ENCODE measurements around the gene CEP112.
"Not testable (repeated sequence)": the region's sequence is repeated elsewhere in the genome, so short reads cannot be mapped to it uniquely, and the experiment has no call there.

CEP112 gene

DNA sequence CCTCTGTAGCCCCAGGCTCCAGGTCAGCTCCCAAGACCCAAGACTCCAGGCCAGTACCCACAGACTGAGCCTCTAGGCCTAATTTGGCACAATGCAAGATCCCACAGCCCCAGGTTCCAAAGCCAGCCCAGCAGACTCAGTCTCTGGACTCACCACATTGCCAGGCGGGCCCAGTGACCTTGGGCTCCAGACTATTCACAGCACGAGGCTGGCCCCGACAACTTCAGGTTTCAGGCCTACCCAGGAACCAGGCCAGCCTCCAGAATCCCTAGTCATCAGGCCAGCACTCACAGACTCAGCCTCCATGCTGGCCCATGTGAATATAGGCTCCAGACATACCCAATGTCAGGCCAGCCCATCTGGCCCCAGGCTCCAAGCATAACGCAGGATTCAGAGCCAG is 103.8 kb downstream of the CEP112 start:
- CTCF ChIA-PET = no interaction called here
- POLR2A ChIA-PET = no interaction called here
- DNase-seq (ENCODE audit: low read depth, low spot score) = no peak
- TF ChIP-seq, protein P1, sequence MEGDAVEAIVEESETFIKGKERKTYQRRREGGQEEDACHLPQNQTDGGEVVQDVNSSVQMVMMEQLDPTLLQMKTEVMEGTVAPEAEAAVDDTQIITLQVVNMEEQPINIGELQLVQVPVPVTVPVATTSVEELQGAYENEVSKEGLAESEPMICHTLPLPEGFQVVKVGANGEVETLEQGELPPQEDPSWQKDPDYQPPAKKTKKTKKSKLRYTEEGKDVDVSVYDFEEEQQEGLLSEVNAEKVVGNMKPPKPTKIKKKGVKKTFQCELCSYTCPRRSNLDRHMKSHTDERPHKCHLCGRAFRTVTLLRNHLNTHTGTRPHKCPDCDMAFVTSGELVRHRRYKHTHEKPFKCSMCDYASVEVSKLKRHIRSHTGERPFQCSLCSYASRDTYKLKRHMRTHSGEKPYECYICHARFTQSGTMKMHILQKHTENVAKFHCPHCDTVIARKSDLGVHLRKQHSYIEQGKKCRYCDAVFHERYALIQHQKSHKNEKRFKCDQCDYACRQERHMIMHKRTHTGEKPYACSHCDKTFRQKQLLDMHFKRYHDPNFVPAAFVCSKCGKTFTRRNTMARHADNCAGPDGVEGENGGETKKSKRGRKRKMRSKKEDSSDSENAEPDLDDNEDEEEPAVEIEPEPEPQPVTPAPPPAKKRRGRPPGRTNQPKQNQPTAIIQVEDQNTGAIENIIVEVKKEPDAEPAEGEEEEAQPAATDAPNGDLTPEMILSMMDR (IDR thresholded peaks at IDR 0.05; ENCODE audit: insufficient read depth, low read length, missing control alignments) = no peak
- no peak overlapping the region for H3K4me3 ChIP-seq (ENCODE audit: low read depth, low read length)

DNA sequence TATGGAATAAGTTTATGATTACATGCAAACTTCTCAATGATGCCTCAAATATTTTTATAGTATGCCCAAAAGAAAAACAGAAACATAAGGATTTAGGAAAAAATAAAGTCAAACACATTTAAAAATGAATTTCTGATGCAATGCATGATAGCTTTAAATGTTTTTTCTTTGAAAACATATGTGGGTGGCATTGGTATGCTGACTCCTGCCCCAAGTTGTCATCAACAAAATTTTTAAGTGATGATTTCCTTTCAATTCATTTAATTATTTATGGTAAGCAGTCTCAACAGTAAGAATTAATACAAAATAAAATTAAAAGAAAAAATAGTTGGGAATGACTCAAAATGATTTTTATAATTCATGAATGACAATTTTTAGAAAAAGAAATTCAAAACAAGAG is 104.9 kb downstream of the CEP112 start:
- POLR2A ChIA-PET = no interaction called here
- CTCF ChIA-PET = no interaction called here
- TF ChIP-seq, protein P1 (IDR thresholded peaks at IDR 0.05; ENCODE audit: insufficient read depth, low read length, missing control alignments) = no peak
- DNase-seq (ENCODE audit: low read depth, low spot score) = no peak
- H3K4me3 ChIP-seq (ENCODE audit: low read depth, low read length) = no peak overlapping the region

DNA sequence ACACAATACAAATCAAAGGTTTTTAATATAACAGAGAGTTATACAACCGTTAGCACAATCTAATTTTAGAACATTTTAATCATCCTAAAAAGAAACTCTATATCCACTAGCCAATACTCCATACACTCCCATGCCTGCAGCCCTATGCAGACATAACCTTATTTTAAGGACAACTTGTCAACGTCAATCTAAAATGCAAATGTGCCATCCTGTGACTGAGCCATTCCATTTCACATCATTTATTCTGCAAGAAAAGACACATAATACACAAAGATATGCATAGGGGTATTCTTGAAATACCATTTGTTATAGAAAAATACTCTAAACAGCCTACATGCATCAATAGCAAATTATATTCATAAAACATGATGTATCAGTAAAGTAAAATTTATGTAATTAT is 106.7 kb downstream of the CEP112 start:
- H3K4me3 ChIP-seq (ENCODE audit: low read depth, low read length) = no peak overlapping the region
- TF ChIP-seq, protein P1 (IDR thresholded peaks at IDR 0.05; ENCODE audit: insufficient read depth, low read length, missing control alignments) = no peak
- no peak for DNase-seq (ENCODE audit: low read depth, low spot score)
- ChIA-PET CTCF (no interaction called here), POLR2A (no interaction called here)

DNA sequence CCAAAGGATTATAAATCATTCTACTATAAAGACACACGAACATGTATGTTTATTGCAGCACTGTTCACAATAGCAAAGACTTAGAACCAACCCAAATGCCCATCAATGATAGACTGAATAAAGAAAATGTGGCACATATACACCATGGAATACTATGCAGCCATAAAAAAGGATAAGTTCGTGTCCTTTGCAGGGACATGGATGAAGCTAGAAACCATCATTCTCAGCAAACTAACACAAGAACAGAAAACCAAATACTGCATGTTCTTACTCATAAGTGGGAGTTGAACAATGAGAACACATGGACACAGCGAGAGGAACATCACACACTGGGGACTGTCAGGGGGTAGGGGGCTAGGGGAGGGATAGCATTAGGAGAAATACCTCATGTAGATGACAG is 111.3 kb downstream of the CEP112 start:
- H3K4me3 ChIP-seq (ENCODE audit: low read depth, low read length); POLR2A ChIA-PET; DNase-seq (ENCODE audit: low read depth, low spot score); CTCF ChIA-PET: not testable (repeated sequence)

DNA sequence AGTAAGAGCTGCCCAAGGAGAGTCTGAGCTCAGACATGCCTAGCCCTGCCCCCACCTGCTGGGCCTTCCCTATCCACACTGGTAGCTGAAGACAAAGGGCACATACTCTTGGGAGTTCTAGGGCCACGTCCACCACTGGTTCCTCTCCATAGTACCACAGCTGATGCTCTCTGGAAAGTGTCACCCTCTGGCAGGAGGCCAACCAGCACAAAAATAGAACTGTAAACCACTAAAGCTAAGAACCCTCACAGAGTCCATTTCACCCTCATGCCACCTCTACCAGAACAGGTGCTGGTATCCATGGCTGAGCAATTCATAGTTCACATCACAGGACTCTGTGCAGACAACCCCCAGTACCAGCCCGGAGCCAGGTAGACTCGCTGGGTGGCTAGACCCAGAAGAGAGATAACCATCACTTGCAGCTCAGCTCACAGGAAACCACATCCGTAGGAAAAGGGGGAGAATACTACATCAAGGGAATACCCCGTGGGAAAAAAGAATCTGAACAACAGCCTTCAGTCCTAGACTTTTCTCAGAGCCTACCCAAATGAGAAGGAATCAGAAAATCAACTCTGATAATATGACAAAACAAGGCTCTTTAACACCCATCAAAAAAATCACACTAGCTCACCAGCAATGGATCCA is 115.3 kb downstream of the CEP112 start:
- TF ChIP-seq, protein P1 (IDR thresholded peaks at IDR 0.05; ENCODE audit: insufficient read depth, low read length, missing control alignments) = no peak
- H3K4me3 ChIP-seq (ENCODE audit: low read depth, low read length) = no peak overlapping the region
- POLR2A ChIA-PET = no interaction called here
- DNase-seq (ENCODE audit: low read depth, low spot score) = no peak
- CTCF ChIA-PET = no interaction called here

DNA sequence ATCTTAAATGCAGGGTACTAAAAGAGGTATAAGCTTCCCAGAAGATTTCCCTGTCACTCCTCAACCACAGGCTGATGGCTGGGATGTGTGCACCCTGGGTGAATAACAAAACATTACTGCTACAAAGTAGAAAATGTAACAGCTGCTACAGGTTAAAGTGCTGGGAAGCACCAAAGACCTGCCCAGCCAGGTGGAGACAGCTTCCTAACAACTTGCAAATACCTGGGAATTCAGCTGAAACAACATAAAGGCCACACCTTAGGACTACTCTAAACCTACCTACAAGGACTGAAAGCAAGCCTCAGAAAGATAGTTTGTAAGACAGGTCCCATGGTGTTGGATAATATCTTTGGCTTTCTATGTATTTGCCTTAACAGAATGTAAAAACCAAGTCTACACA is 118.5 kb downstream of the CEP112 start:
- no peak overlapping the region for H3K4me3 ChIP-seq (ENCODE audit: low read depth, low read length)
- ChIA-PET POLR2A (no interaction called here), CTCF (no interaction called here)
- TF ChIP-seq, protein P1 (IDR thresholded peaks at IDR 0.05; ENCODE audit: insufficient read depth, low read length, missing control alignments) = no peak
- DNase-seq (ENCODE audit: low read depth, low spot score) = no peak

DNA sequence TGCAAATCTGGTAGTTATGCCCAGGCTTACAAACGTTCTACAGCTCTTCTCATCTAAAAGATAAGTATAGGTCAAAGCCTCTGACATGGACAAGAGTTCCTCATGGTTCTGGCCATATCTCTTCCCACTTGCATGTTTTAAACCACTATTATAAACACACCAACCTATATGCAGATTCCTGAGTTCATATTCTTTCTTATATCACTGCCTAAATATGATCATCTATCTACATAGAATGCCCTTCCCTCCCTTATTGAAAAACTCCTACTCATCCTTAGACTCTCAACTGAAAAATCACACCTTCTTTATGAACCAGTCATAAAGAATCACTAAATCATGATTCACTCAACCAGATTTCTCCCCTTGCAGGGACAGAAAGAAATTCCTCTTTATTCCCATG is 128.2 kb downstream of the CEP112 start:
- ChIA-PET POLR2A (no interaction called here), CTCF (no interaction called here)
- DNase-seq (ENCODE audit: low read depth, low spot score) = no peak
- TF ChIP-seq, protein P1 (IDR thresholded peaks at IDR 0.05; ENCODE audit: insufficient read depth, low read length, missing control alignments) = no peak
- H3K4me3 ChIP-seq (ENCODE audit: low read depth, low read length) = no peak overlapping the region
